BJ (cell line): ENCODE results near the gene DNAH1. TPM values are rescaled to one million over a fixed set of nuclear protein-coding genes. Genes with fewer than 3 reads are reported as not detected.

ENCODE experiments used
- CTCF ChIA-PET: fragments of 350-600 bp; formaldehyde crosslinking; extraction: SDS; loops from one replicate; lab custom pipeline; 2021; ENCODE audit warnings: antibody characterized with exemption, inconsistent platforms; lab: Yijun Ruan, JAX
- POLR2A ChIA-PET: fragments of 300-600 bp; sonication (Branson Sonifier 250); formaldehyde crosslinking; extraction: SDS; loops from one replicate; lab custom pipeline; 2021; ENCODE audit warnings: antibody characterized with exemption; lab: Charles Lee
- DNase-seq: peaks from one replicate; pipeline ENCODE4 v3.0.0-alpha.2; 2011; ENCODE audit warnings: low read depth
- H3K27me3 ChIP-seq: 2 replicates; pipeline ENCODE4 v1.6.0; 2011; ENCODE audit warnings: low read length; ENCODE audit not compliant: control insufficient read depth, insufficient read depth
- H3K36me3 ChIP-seq: 2 replicates; pipeline ENCODE4 v1.5.1; 2011; ENCODE audit warnings: low read length; ENCODE audit not compliant: control insufficient read depth, insufficient read depth
- H3K4me3 ChIP-seq: 2 replicates; pipeline ENCODE4 v1.5.1; 2011; ENCODE audit warnings: low read depth, mild to moderate bottlenecking, control low read depth, low read length
- polyA plus RNA-seq: library from polyadenylated mRNA; depleted of rRNA; stranded (reverse); fragments of >200 nt; gene quantifications from 2 replicates; pipeline ENCODE4 v1.2.3, GENCODE V29; 2011
- TF ChIP-seq, protein P1 (sequence below): IDR thresholded peaks from 2 replicates; pipeline ENCODE4 v1.5.1; 2011; ENCODE audit warnings: low read depth, mild to moderate bottlenecking, control low read depth, inconsistent platforms, low read length, moderate library complexity; ENCODE audit not compliant: insufficient read depth

Gene DNAH1
- polyA plus RNA-seq, 1 experiment, result 4.8 TPM

DNA sequence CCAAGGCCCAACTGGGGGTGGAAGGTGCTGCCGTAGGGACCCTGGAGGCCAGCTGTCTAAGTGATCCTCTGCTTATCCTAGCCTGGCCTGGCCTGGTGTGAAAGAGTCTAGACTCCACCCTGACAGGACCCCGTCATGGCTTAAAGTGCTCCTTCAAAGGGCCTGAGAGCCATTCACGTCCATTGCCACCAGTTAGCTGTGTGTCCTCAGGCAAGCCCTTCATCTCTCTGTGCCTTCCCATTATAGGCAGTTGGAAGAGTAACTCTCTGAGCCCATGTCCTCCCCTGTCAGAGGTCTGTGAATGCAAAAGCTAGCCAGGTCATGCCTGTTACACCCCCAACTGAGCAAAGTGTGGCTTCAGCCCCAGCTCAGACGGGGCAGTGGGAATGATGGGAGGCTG is 9.1 kb upstream of the DNAH1 start:
- Histone ChIP-seq H3K36me3 (peaks cover 1% of the 10 kb centered on the region; the same call in 1 of the 2 replicates), H3K27me3 (no peaks in the 10 kb centered on the region), H3K4me3 (no peak overlapping the region)
- DNase-seq, result no peak
- TF ChIP-seq, protein P1, sequence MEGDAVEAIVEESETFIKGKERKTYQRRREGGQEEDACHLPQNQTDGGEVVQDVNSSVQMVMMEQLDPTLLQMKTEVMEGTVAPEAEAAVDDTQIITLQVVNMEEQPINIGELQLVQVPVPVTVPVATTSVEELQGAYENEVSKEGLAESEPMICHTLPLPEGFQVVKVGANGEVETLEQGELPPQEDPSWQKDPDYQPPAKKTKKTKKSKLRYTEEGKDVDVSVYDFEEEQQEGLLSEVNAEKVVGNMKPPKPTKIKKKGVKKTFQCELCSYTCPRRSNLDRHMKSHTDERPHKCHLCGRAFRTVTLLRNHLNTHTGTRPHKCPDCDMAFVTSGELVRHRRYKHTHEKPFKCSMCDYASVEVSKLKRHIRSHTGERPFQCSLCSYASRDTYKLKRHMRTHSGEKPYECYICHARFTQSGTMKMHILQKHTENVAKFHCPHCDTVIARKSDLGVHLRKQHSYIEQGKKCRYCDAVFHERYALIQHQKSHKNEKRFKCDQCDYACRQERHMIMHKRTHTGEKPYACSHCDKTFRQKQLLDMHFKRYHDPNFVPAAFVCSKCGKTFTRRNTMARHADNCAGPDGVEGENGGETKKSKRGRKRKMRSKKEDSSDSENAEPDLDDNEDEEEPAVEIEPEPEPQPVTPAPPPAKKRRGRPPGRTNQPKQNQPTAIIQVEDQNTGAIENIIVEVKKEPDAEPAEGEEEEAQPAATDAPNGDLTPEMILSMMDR, result no peak
- ChIA-PET POLR2A (no interaction called here), CTCF (no interaction called here)

DNA sequence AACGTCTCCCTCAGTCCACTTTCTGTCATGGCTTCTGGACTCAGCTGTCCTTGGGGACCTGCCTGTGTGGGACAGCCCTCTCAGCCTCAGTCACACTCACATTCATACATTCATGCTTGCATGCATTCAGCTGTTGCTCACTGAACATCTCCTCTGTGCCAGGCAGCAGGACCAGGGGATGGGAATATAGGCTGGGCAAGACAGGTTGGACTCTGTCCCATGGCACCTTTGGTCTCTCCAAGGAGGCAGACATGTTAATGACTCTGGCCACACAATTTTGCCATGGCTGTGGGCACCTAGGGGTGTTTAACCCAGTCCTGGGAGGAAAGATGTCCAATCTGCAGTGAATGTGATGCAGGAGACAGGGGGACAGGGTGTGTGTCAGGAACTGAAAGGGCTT is 7.8 kb upstream of the DNAH1 start:
- TF ChIP-seq, protein P1, result no peak
- no peak for DNase-seq
- H3K27me3 ChIP-seq, result no peaks in the 10 kb centered on the region
- no peak overlapping the region for H3K4me3 ChIP-seq
- peaks cover 2% of the 10 kb centered on the region; the same call in 1 of the 2 replicates for H3K36me3 ChIP-seq
- ChIA-PET POLR2A (no interaction called here), CTCF (no interaction called here)

DNA sequence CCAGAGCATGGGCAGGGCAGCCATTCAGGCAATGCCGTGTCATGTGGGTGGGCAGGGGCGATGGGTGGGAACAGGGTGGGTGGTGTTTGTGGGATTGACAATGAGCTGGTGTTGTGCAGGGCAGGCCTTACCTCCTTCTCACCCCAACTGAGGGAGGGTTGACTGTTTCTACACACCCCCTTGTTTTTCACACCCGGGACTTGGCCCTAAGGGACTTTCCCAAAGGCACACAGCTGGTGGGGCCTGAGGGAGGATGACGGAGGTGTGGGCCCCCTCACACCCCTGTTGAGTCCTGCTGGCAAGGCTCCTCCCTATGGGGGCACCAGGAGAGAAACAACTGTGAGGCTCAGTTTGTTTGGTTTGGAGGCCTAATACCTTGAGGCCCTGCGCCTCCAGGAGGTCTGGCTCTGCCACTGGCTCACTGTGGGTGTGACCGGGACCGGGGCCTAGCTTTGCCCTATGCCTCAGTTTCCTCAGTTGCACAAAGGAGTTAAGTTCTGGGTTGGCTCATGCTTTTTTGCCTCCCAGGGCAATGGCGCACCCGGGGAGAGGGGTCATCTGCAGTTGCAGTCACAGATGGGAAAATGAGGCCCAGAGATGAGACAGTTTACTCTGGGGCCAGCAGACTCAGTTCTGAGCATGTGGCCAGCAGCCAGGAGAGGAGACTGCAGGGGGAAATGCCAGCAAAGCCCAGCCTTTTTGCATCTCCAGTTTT is 5.1 kb upstream of the DNAH1 start:
- Histone ChIP-seq H3K4me3 (no peak overlapping the region), H3K36me3 (peaks cover 2% of the 10 kb centered on the region; the same call in 1 of the 2 replicates), H3K27me3 (no peaks in the 10 kb centered on the region)
- POLR2A ChIA-PET, result no interaction called here
- TF ChIP-seq, protein P1, result no peak
- DNase-seq, result no peak
- CTCF ChIA-PET, result no interaction called here

DNA sequence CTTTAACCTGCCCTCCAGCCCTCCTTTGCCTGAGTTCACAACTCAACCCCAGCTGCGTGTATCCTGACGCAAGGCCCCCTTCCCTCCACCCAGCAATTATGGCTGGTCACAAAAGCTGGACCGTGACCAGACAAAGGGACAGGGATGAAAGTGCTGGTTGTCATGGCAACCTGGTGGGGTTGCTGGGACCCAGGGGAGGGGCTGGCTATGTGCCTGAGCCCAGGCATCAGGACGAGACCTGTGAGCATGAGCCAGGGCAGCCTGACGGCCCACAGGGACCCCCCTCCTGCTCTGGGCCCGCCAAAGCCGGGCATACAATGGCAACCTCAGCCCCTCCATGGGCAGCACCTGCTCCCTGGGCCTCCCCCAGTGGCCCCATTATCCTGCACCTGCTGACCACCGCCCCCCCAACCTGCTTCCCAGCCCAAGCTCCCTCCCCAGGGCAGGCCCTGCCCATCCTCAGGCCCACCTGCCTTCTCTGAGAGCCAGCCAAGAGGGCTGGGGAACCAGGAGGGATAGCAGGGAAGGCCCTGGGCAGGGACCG is 4.5 kb upstream of the DNAH1 start:
- TF ChIP-seq, protein P1, result no peak
- POLR2A ChIA-PET, result no interaction called here
- no peak for DNase-seq
- Histone ChIP-seq H3K27me3 (no peaks in the 10 kb centered on the region), H3K36me3 (peaks cover 2% of the 10 kb centered on the region; the same call in 1 of the 2 replicates), H3K4me3 (no peak overlapping the region)
- CTCF ChIA-PET, result no interaction called here

DNA sequence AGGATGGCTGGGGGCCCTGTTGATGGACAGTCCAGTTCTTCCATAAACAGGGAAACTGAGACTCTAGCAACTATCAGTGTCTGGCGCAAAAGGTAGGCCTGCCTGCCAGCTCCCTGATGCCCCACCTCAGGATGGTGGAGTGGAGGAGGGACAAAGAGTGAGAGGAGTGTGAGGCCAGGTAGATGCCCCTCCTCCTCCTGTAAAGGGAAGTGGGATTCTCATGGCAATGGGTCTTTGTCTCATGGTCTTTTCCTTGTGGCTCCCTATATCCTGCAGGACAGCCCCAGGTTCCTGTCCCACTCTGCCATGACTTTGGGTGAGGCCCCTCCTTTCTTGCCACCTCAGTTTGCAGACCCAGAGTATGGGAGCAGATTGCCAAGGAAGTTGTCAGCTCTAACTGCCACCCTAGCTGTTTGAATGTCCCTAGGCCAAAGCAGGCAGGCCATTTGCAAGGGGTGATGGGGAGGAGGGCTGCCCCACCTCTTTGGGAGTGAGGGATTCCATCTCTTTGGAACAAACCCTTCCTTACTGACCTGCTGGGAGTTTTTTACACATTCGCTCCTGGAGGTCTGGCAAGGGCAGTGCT is 2.8 kb upstream of the DNAH1 start:
- H3K27me3 ChIP-seq, result no peaks in the 10 kb centered on the region
- no peak for DNase-seq
- ChIA-PET CTCF (no interaction called here), POLR2A (no interaction called here)
- TF ChIP-seq, protein P1, result no peak
- H3K4me3 ChIP-seq, result no peak overlapping the region
- H3K36me3 ChIP-seq, result peaks cover 2% of the 10 kb centered on the region; the same call in 1 of the 2 replicates
